ENCODE measurements around the gene MRPL58. TPM values are rescaled to one million over a fixed set of nuclear protein-coding genes. Genes with fewer than 3 reads are reported as not detected.

The MRPL58 gene
- total RNA-seq, 1 experiment from 2014 or later: 41.0 TPM

DNA sequence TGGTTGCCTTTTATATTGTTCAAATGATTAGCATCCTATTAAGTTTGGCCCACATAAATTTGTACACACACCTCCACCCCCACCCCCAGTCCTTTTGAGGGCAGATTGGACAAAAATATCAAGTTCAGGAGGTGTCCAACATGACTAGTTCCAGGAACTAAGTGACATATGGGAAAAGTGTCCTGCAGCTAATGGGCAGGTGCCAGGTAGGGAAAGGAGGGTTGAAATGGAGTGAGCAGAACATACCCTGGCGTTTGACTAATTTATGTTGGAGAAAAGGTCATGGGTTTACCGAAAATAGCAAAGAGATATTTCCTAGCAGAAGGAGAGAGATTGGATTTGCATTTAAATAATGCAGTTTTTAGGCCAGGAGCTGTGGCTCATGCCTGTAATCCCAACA lies 39.5 kb downstream of the MRPL58 start:
- H2BK120ac ChIP-seq (ENCODE audit: low read depth, low read length, poor library complexity, severe bottlenecking): no peak overlapping the region
- H3K27ac Mint-ChIP-seq: peak overlapping the region in 1 of 3 experiments; percentile 53; a peak in 1 of 7 replicates

More for the DNA sequence above, 39.5 kb downstream of the MRPL58 start:
- H3K4me1 Mint-ChIP-seq: peaks cover 15 to 16% of the 10 kb centered on the region in 2 experiments
- no peaks in the 10 kb centered on the region for H3K4me1 ChIP-seq (ENCODE audit: insufficient read depth, low read length)
- no peak for DNase-seq
- H3K23ac ChIP-seq (ENCODE audit: insufficient read length, low read depth, low read length): no peak overlapping the region
- H3K56ac ChIP-seq (ENCODE audit: insufficient read length, low read depth, low read length): no peak overlapping the region
- H3K9me3 Mint-ChIP-seq: no peaks in the 10 kb centered on the region; a peak in 1 of 5 replicates
- TF ChIP-seq, protein P1, sequence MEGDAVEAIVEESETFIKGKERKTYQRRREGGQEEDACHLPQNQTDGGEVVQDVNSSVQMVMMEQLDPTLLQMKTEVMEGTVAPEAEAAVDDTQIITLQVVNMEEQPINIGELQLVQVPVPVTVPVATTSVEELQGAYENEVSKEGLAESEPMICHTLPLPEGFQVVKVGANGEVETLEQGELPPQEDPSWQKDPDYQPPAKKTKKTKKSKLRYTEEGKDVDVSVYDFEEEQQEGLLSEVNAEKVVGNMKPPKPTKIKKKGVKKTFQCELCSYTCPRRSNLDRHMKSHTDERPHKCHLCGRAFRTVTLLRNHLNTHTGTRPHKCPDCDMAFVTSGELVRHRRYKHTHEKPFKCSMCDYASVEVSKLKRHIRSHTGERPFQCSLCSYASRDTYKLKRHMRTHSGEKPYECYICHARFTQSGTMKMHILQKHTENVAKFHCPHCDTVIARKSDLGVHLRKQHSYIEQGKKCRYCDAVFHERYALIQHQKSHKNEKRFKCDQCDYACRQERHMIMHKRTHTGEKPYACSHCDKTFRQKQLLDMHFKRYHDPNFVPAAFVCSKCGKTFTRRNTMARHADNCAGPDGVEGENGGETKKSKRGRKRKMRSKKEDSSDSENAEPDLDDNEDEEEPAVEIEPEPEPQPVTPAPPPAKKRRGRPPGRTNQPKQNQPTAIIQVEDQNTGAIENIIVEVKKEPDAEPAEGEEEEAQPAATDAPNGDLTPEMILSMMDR (conservative IDR thresholded peaks at IDR 0.05): no peak
- H2AFZ ChIP-seq (ENCODE audit: low read length): no peak overlapping the region
- H4K8ac ChIP-seq (replicated peaks; ENCODE audit: insufficient read length, low read depth, low read length): no peak overlapping the region
- no peak overlapping the region for H2BK20ac ChIP-seq (ENCODE audit: low read depth, low read length, poor library complexity, severe bottlenecking)
- no peak overlapping the region for H2BK5ac ChIP-seq (ENCODE audit: insufficient read length, low read length)
- no peaks in the 10 kb centered on the region for H3K27me3 Mint-ChIP-seq (ENCODE audit: low read depth)
- H2BK12ac ChIP-seq (ENCODE audit: insufficient read length, low read depth, low read length): no peak overlapping the region
- no peak overlapping the region for H3K27ac ChIP-seq (ENCODE audit: insufficient read length, low read depth, low read length)
- H3K14ac ChIP-seq (ENCODE audit: insufficient read depth, low read length): no peak overlapping the region
- no peak overlapping the region for H3K4me3 Mint-ChIP-seq
- no peak overlapping the region for H3K4me2 ChIP-seq (ENCODE audit: insufficient read depth, insufficient read length, low read length)
- H3K23me2 ChIP-seq (ENCODE audit: insufficient read length, low read depth, low read length, poor library complexity, severe bottlenecking): peaks cover 6% of the 10 kb centered on the region
- peaks cover 39 to 81% (median 62%) of the 10 kb centered on the region in 3 experiments for H3K36me3 Mint-ChIP-seq (ENCODE audit: insufficient read depth in 1 of 3, low read depth in 3 of 3)
- peaks cover 13% of the 10 kb centered on the region; the same call in 1 of the 2 replicates for H3K79me2 ChIP-seq (ENCODE audit: insufficient read depth, low read length)
- no peaks in the 10 kb centered on the region for H3K9me3 ChIP-seq (ENCODE audit: control insufficient read depth, low read depth, low read length)
- H3T11ph ChIP-seq (ENCODE audit: low read length): no peak overlapping the region
- no peak overlapping the region for H3K18ac ChIP-seq (ENCODE audit: insufficient read length, low read depth, low read length)
- WGBS (ENCODE audit: extremely low coverage, insufficient read length, low lambda C conversion rate): no CpG with 5 or more reads among the region's 2 CpGs
- H3K27me3 ChIP-seq (ENCODE audit: insufficient read depth, low read length): no peaks in the 10 kb centered on the region
- no peaks in the 10 kb centered on the region for H4K20me1 ChIP-seq (ENCODE audit: control insufficient read depth, insufficient read depth, insufficient read length)
- peaks cover 5% of the 10 kb centered on the region for H3K79me1 ChIP-seq (ENCODE audit: insufficient read depth, low read depth, low read length, poor library complexity, severe bottlenecking)
- no peak overlapping the region for H4K5ac ChIP-seq (ENCODE audit: insufficient read length, low read depth, low read length)
- no peak overlapping the region for H3K9ac ChIP-seq (ENCODE audit: extremely low read depth, insufficient read length, low read length)
- no peak overlapping the region for H3K4ac ChIP-seq (ENCODE audit: low read depth, low read length)
- no peak overlapping the region for H2BK15ac ChIP-seq (ENCODE audit: low read depth, low read length)
- no peak overlapping the region for H2AK5ac ChIP-seq (ENCODE audit: insufficient read length, low read length)
- no peak overlapping the region for H4K91ac ChIP-seq (ENCODE audit: insufficient read length, low read depth, low read length)
